Measurements from ENCODE around the gene KIF1B. TPM values are rescaled to one million over a fixed set of nuclear protein-coding genes. Genes with fewer than 3 reads are reported as not detected.

Gene KIF1B
- total RNA-seq, 1 experiment from 2014 or later, result 28.1 TPM

DNA sequence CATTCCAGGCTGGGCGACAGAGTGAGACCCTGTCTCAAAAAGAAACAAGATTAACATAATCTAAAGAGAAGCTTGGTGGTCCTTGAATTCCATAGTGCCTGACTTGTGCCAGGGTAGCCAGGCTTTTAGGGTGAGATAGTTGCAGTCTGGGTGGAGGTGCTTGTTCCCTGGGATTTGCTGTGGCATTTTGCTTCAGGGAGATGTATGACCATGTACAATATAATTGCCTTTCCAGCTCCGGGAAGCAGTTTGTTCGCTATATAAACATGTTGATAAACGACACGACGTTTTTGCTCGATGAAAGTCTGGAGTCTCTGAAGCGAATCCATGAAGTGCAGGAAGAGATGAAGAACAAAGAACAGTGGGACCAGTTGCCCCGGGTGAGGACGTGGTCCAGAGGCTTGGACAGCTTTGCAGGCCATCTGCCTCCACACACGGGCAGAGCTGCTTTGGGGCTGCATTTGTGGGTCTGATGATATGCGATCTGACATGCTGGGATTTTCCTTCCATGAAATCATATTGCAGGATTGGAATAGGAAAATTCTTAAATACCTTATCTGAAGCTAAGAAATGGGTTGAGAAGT is 49.4 kb upstream of the KIF1B start (continued):
- no peak for TF ChIP-seq YY1 (IDR thresholded peaks at IDR 0.05; ENCODE audit: extremely low read depth, insufficient replicate concordance, low read depth, low read length)
- TF ChIP-seq RAD21 (IDR thresholded peaks at IDR 0.05; ENCODE audit: low read depth), result no peak
- TF ChIP-seq, protein P1, sequence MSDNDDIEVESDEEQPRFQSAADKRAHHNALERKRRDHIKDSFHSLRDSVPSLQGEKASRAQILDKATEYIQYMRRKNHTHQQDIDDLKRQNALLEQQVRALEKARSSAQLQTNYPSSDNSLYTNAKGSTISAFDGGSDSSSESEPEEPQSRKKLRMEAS (IDR thresholded peaks at IDR 0.05), result no peak

GRCh38 chr1:10161541-10162290 is 48.7 kb upstream of the KIF1B start:
- no peak for TF ChIP-seq CBX3 (IDR thresholded peaks at IDR 0.05; ENCODE audit: low read depth)
- TF ChIP-seq YY1 (IDR thresholded peaks at IDR 0.05; ENCODE audit: extremely low read depth, insufficient replicate concordance, low read depth, low read length), result no peak
- TF ChIP-seq SRF (IDR thresholded peaks at IDR 0.05; ENCODE audit: low read depth), result no peak
- TF ChIP-seq TCF7L2 (IDR thresholded peaks at IDR 0.05; ENCODE audit: borderline replicate concordance, extremely low read depth, insufficient read depth, insufficient read length), result no peak
- no peak for TF ChIP-seq EGR1 (IDR thresholded peaks at IDR 0.05; ENCODE audit: low read depth)
- no peak for TF ChIP-seq ZNF274 (IDR thresholded peaks at IDR 0.05; ENCODE audit: low read depth, low read length)
- TF ChIP-seq SP1 (IDR thresholded peaks at IDR 0.05; ENCODE audit: low read depth), result no peak
- no peak for TF ChIP-seq RAD21 (IDR thresholded peaks at IDR 0.05; ENCODE audit: low read depth)
- no peak for TF ChIP-seq POLR2A (IDR thresholded peaks at IDR 0.05; ENCODE audit: borderline replicate concordance, extremely low read depth, insufficient read depth, insufficient read length)
- no peak for TF ChIP-seq ZFX (IDR thresholded peaks at IDR 0.05)
- TF ChIP-seq POLR2AphosphoS5 (IDR thresholded peaks at IDR 0.05; ENCODE audit: low read depth, low read length), result no peak
- TF ChIP-seq ZBTB33 (IDR thresholded peaks at IDR 0.05; ENCODE audit: extremely low read depth, insufficient replicate concordance, low read length), result no peak
- no peak for TF ChIP-seq REST (IDR thresholded peaks at IDR 0.05; ENCODE audit: low read depth)
- TF ChIP-seq EZH2phosphoT487 (IDR thresholded peaks at IDR 0.05; ENCODE audit: borderline replicate concordance), result no peak
- no peak for TF ChIP-seq ELF1 (IDR thresholded peaks at IDR 0.05; ENCODE audit: borderline replicate concordance, low read depth)
- Histone ChIP-seq H3K36me3 (ENCODE audit: control insufficient read depth in 1 of 2, insufficient read depth in 2 of 2, low read length in 2 of 2) (no peaks in the 10 kb centered on the region; a peak in 1 of 4 replicates), H3K79me2 (ENCODE audit: insufficient read depth, low read length) (no peaks in the 10 kb centered on the region), H2AFZ (ENCODE audit: low read depth, low read length, poor library complexity, severe bottlenecking) (no peak overlapping the region), H3K9me3 (ENCODE audit: control insufficient read depth in 1 of 2, insufficient read depth in 1 of 2, low read depth in 1 of 2, low read length in 2 of 2) (no peaks in the 10 kb centered on the region), H3K4me1 (ENCODE audit: control insufficient read depth in 1 of 2, insufficient read depth in 2 of 2, low read length in 2 of 2) (no peaks in the 10 kb centered on the region), H3K4me2 (ENCODE audit: low read length) (no peak overlapping the region), H3K27ac (ENCODE audit: low read depth, low read length) (no peak overlapping the region), H3K4me3 (replicated peaks in 1 of 2; ENCODE audit: low read depth in 1 of 2, low read length in 2 of 2) (no peak overlapping the region), H3K9ac (ENCODE audit: low read length) (no peak overlapping the region), H3K9me2 (ENCODE audit: insufficient read depth) (no peaks in the 10 kb centered on the region), H4K20me1 (ENCODE audit: insufficient read depth) (no peaks in the 10 kb centered on the region), H3K27me3 (ENCODE audit: insufficient read depth, low read length) (no peaks in the 10 kb centered on the region)
- intact Hi-C loops (cut with micrococcal nuclease), result no loop called here
- DNase-seq (ENCODE audit: low read depth, low spot score) (no peak), ATAC-seq (no peak)
- RAD21 ChIA-PET (ENCODE audit: low non-redundant PET in 1 of 2, low total read pairs in 2 of 2, uncharacterized antibody in 2 of 2, unreplicated experiment in 2 of 2), result no interaction called here
- no TSS peak for BruUV-seq (replicated peaks)
- POLR2A ChIA-PET, result no interaction called here
- CTCF ChIA-PET, result no interaction called here

Data from HCT116 (cell line).